Stimulated activated CD8-positive, alpha-beta memory T cell treated with anti-CD3 and anti-CD28 coated beads, Interleukin-12 subunit alpha, Interleukin-12 subunit beta, amount 100 ng/mL, for 24 hours (primary cell): Measurements from ENCODE around the gene CCS.
A peak's percentile ranks its signal among the peaks of the same experiment; 100 is the strongest.
"Not testable (repeated sequence)": the region's sequence is repeated elsewhere in the genome, so short reads cannot be mapped to it uniquely, and the experiment has no call there.

Experiments
- DNase-seq: peaks from one replicate; pipeline ENCODE4 v3.0.0-alpha.2; 2020; ENCODE audit errors: extremely low read depth

Gene CCS

GRCh38 chr11:66591175-66591574 lies 1.8 kb upstream of the CCS start:
- DNase-seq: no peak

- no peak for DNase-seq
These were observed 284 bp downstream of the CCS start for GRCh38 chr11:66593303-66593635.

- DNase-seq: no peak
These were observed 665 bp downstream of the CCS start for GRCh38 chr11:66593650-66594049.

- DNase-seq: no peak
These were observed 2.4 kb downstream of the CCS start for GRCh38 chr11:66595245-66595904.

- DNase-seq: no peak
These were observed 6.0 kb downstream of the CCS start for GRCh38 chr11:66598993-66599392.

- no peak for DNase-seq
These were observed 7.2 kb downstream of the CCS start for GRCh38 chr11:66600219-66600618.

- DNase-seq: no peak
These were observed 7.7 kb downstream of the CCS start for GRCh38 chr11:66600631-66601233.

- no peak for DNase-seq
These were observed 10.1 kb downstream of the CCS start for GRCh38 chr11:66603072-66603471.

- DNase-seq: no peak
These were observed 11.2 kb downstream of the CCS start for GRCh38 chr11:66604155-66604554.

GRCh38 chr11:66606608-66607007 lies 13.6 kb downstream of the CCS start:
- not testable (repeated sequence) for DNase-seq

GRCh38 chr11:66607126-66607834 lies 14.3 kb downstream of the CCS start:
- no peak for DNase-seq

- no peak for DNase-seq
These were observed 17.0 kb downstream of the CCS start for GRCh38 chr11:66609721-66610617.

- DNase-seq: no peak
These were observed 19.5 kb downstream of the CCS start for GRCh38 chr11:66612458-66612857.

GRCh38 chr11:66614073-66614472 lies 21.1 kb downstream of the CCS start:
- DNase-seq: no peak

GRCh38 chr11:66616379-66617154 lies 23.6 kb downstream of the CCS start, which contains the start of gene RBM14:
RBM14 (plus strand) TSS chr11:66616630; CDS start chr11:66616721, 91 bp downstream.
- peak; percentile 96 for DNase-seq

GRCh38 chr11:66617155-66617834 lies 24.3 kb downstream of the CCS start:
- DNase-seq: no peak

- no peak for DNase-seq
These were observed 26.1 kb downstream of the CCS start for GRCh38 chr11:66619080-66619554.

GRCh38 chr11:66624450-66624849 lies 31.5 kb downstream of the CCS start:
- DNase-seq: no peak

- no peak for DNase-seq
These were observed 32.2 kb downstream of the CCS start for GRCh38 chr11:66625041-66625751.

- DNase-seq: no peak
These were observed 32.8 kb downstream of the CCS start for GRCh38 chr11:66625752-66626149.
